GM23248 (cell line): Measurements from ENCODE around the gene KICS2. TPM values are rescaled to one million over a fixed set of nuclear protein-coding genes. Genes with fewer than 3 reads are reported as not detected.

Experiments
- DNase-seq: peaks from one replicate; pipeline ENCODE4 v3.0.0-alpha.2; 2015
- H2AFZ ChIP-seq: fragments of 200-600 bp; sonication (generic); 2 replicates; pipeline ENCODE4 v1.6.1; 2016; ENCODE audit warnings: antibody characterized with exemption
- H3F3A ChIP-seq: fragments of 200-600 bp; sonication (generic); 2 replicates; pipeline ENCODE4 v1.6.1; 2016; ENCODE audit warnings: mild to moderate bottlenecking, antibody characterized with exemption, mixed run types; ENCODE audit not compliant: insufficient read depth
- H3K27ac ChIP-seq: fragments of 200-600 bp; sonication (generic); 2 replicates; pipeline ENCODE4 v1.5.1; 2016; ENCODE audit warnings: mild to moderate bottlenecking
- H3K27me3 ChIP-seq: fragments of 200-600 bp; sonication (generic); replicated peaks from 2 replicates; pipeline ENCODE4 v1.6.1; 2016; ENCODE audit warnings: mild to moderate bottlenecking; ENCODE audit not compliant: insufficient read depth
- H3K36me3 ChIP-seq: fragments of 200-600 bp; sonication (generic); 2 replicates; pipeline ENCODE4 v1.6.1; 2016; ENCODE audit warnings: low read depth, mild to moderate bottlenecking
- H3K4me1 ChIP-seq: fragments of 200-600 bp; sonication (generic); 2 replicates; pipeline ENCODE4 v1.6.1; 2016; ENCODE audit warnings: mild to moderate bottlenecking; ENCODE audit not compliant: insufficient read depth
- H3K4me2 ChIP-seq: fragments of 200-600 bp; sonication (generic); one replicate; pipeline ENCODE4 v1.6.1; 2016; ENCODE audit warnings: mild to moderate bottlenecking; ENCODE audit not compliant: unreplicated experiment
- H3K4me3 ChIP-seq: fragments of 200-600 bp; sonication (generic); 2 replicates; pipeline ENCODE4 v1.5.1; 2016; ENCODE audit warnings: mild to moderate bottlenecking
- H3K79me2 ChIP-seq: fragments of 200-600 bp; sonication (generic); 2 replicates; pipeline ENCODE4 v1.6.1; 2016; ENCODE audit warnings: mild to moderate bottlenecking; ENCODE audit not compliant: insufficient read depth
- H3K9ac ChIP-seq: fragments of 200-600 bp; sonication (generic); 2 replicates; pipeline ENCODE4 v1.6.1; 2016; ENCODE audit warnings: mild to moderate bottlenecking
- H3K9me2 ChIP-seq: fragments of 200-600 bp; sonication (generic); 2 replicates; pipeline ENCODE4 v1.6.1; 2016; ENCODE audit warnings: mixed run types, mild to moderate bottlenecking, moderate library complexity; ENCODE audit not compliant: insufficient read depth
- H3K9me3 ChIP-seq: fragments of 200-600 bp; sonication (generic); one replicate; pipeline ENCODE4 v1.6.1; 2017; ENCODE audit warnings: low read depth
- H4K20me1 ChIP-seq: fragments of 200-600 bp; sonication (generic); 2 replicates; pipeline ENCODE4 v1.6.0; 2016; ENCODE audit not compliant: insufficient read depth
- EZH2 ChIP-seq: fragments of 200-600 bp; sonication (generic); IDR thresholded peaks from 2 replicates; pipeline ENCODE4 v1.6.1; 2018; ENCODE audit warnings: antibody characterized with exemption, mild to moderate bottlenecking; ENCODE audit not compliant: insufficient read depth, poor library complexity, severe bottlenecking
- EZH2phosphoT487 ChIP-seq: fragments of 200-600 bp; sonication (generic); IDR thresholded peaks from 2 replicates; pipeline ENCODE4 v1.6.1; 2018; ENCODE audit warnings: antibody characterized with exemption, moderate library complexity, mild to moderate bottlenecking, low read depth; ENCODE audit not compliant: insufficient read depth
- WGBS, 2 experiments: methylation state at CpG; one replicate each; pipeline ENCODE4 v1.1.6; 2015 to 2017; ENCODE audit warnings: low lambda C conversion rate in 2 of 2, low coverage in 1 of 2; ENCODE audit errors: missing lambda C conversion rate in 2 of 2; 5-methylcytosine and 5-hydroxymethylcytosine counted together
- in situ Hi-C: fragments of 300-500 bp; cut with MboI; formaldehyde crosslinking; loops from 2 replicates; pipeline ENCODE4 v1.15.0; 2020
- polyA plus RNA-seq: library from polyadenylated mRNA; unstranded; fragments of >200 nt; fragmentation: Nextera tagmentation; extraction: Ambion mirVana; gene quantifications from 2 replicates; pipeline ENCODE4 v1.2.1, GENCODE V29; 2016
- total RNA-seq: library from RNA; depleted of rRNA; stranded (reverse); fragments of >200 nt; shearing (Covaris generic); gene quantifications from 2 replicates; pipeline ENCODE4 v1.2.3, GENCODE V29; 2014

KICS2 gene
- total and polyA plus RNA-seq, 2 experiments from 2014 or later: 2.9 to 3.5 TPM

DNA sequence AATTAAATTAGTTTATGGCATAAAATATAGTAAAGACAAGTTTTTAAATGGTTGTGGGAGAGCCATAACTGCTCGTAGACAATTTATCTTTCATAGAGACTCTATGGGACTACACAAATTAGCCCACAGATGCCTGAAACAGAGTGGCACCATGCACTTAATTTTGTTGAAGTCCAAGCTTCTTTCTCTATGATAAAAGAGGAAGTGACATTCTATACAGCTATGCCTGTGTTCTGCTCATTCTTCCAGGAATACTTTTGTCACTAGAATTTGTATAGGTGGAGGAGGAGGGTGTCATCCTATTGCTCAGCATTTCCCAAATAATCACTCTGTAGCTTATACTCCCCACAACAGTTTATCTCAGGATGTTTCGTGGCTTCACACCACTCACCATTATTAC, 43.7 kb upstream of the KICS2 start:
- Histone ChIP-seq H3K4me1 (no peaks in the 10 kb centered on the region), H3F3A (no peaks in the 10 kb centered on the region), H3K9me2 (no peaks in the 10 kb centered on the region), H3K36me3 (no peaks in the 10 kb centered on the region), H3K27ac (no peak overlapping the region), H2AFZ (no peak overlapping the region), H3K9ac (no peak overlapping the region), H3K9me3 (no peaks in the 10 kb centered on the region), H3K4me3 (no peak overlapping the region), H3K27me3 (no peaks in the 10 kb centered on the region), H3K4me2 (no peak overlapping the region), H3K79me2 (no peaks in the 10 kb centered on the region), H4K20me1 (no peaks in the 10 kb centered on the region)
- DNase-seq: no peak
- WGBS, 2 experiments: 84 to 91% methylated on average over 2 of the region's 2 CpGs
- in situ Hi-C loops: no loop called here
- TF ChIP-seq EZH2 (no peak), EZH2phosphoT487 (no peak)

DNA sequence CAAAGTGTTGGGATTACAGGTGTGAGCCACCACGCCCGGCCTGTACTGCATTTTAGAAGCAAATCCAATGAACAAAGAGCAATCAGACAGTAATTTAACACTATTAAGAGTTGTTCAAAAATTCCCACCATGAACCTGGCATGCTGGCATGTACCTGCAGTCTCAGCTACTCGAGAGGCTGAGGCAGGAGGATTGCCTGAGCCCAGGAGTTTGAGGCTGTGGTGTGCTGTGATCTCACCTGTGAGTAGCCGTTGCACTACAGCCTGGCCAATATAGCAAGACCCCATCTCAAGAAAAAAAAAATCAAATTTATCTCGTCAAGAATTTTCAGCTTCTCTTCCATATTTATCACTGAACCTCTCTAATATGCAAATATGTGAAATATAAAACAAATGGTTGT, 39.7 kb upstream of the KICS2 start:
- H3F3A ChIP-seq: no peaks in the 10 kb centered on the region
- no peaks in the 10 kb centered on the region for H3K9me2 ChIP-seq
- TF ChIP-seq EZH2 (no peak), EZH2phosphoT487 (no peak)
- no peak overlapping the region for H2AFZ ChIP-seq
- no peaks in the 10 kb centered on the region for H4K20me1 ChIP-seq
- DNase-seq: no peak
- no peak overlapping the region for H3K27ac ChIP-seq
- H3K79me2 ChIP-seq: no peaks in the 10 kb centered on the region
- in situ Hi-C loops: no loop called here
- H3K4me2 ChIP-seq: no peak overlapping the region
- H3K4me1 ChIP-seq: no peaks in the 10 kb centered on the region
- no peak overlapping the region for H3K9ac ChIP-seq
- H3K36me3 ChIP-seq: no peaks in the 10 kb centered on the region
- no peak overlapping the region for H3K4me3 ChIP-seq
- no peaks in the 10 kb centered on the region for H3K9me3 ChIP-seq
- no peaks in the 10 kb centered on the region for H3K27me3 ChIP-seq
- WGBS, 2 experiments: 87 to 88% methylated on average over 5 of the region's 5 CpGs

DNA sequence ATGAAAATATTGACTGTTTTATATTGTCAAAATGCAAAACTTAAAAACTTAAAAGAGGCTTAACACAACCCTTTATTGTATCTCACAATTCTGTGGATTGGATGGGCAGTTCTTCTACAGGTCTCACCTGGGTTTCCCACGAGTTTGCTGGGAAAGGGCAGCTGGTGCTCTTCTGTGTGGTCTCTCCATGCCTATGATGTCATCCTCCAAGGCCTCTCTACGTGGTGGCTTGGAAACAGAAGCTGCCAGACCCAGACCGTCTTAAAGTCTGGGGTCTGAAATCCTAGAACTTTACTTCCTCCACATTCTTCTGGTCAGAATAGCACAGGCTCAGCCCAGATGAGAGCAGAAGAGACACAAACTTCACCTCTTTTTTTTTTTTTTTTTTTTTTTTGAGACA, 36.5 kb upstream of the KICS2 start:
- no peak overlapping the region for H3K9ac ChIP-seq
- H3K9me2 ChIP-seq: no peaks in the 10 kb centered on the region
- no peak overlapping the region for H3K27ac ChIP-seq
- no peaks in the 10 kb centered on the region for H3K79me2 ChIP-seq
- WGBS, 2 experiments: 36 to 37% methylated on average over 3 of the region's 3 CpGs
- H3F3A ChIP-seq: no peaks in the 10 kb centered on the region
- H3K27me3 ChIP-seq: no peaks in the 10 kb centered on the region
- H3K9me3 ChIP-seq: no peaks in the 10 kb centered on the region
- no peaks in the 10 kb centered on the region for H3K4me1 ChIP-seq
- no peak for DNase-seq
- no peak for TF ChIP-seq EZH2phosphoT487
- no peak for TF ChIP-seq EZH2
- no peak overlapping the region for H3K4me2 ChIP-seq
- H2AFZ ChIP-seq: no peak overlapping the region
- H3K4me3 ChIP-seq: no peak overlapping the region
- no peaks in the 10 kb centered on the region for H3K36me3 ChIP-seq
- no peaks in the 10 kb centered on the region for H4K20me1 ChIP-seq
- in situ Hi-C loops: no loop called here

DNA sequence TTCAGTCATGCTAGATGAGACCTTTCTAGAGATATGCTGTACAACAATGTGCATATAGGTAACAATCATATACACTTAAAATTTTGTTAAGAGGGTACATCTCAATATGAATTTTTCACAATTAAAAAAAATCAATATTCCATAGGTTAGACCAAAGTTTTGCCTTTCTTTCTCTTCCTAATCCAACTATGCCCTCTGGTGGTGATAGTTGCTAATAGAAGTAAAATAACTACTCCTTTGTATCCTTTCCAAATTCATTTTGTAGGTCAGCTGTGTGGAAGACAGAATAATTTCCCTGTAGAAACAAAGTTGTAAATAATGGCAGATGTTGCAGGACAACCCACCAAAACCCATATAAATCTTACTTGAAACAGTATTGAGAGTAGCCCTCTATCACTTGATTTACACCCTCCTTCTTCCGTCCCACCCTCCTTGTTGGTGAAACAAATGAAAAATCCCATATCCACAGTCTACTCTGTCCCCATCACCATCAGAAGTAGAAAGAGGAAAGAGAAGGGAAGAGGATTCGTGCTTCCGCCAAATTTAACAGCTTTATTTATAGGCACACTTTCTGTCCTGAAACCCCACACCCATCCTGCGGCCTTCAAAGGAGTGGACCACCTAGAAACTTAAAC, 34.2 kb upstream of the KICS2 start:
- in situ Hi-C loops: no loop called here

More for the DNA sequence above, 34.2 kb upstream of the KICS2 start:
- Histone ChIP-seq H3K79me2 (no peaks in the 10 kb centered on the region), H3K9me2 (no peaks in the 10 kb centered on the region), H3K4me3 (no peak overlapping the region), H4K20me1 (no peaks in the 10 kb centered on the region), H3K27me3 (no peaks in the 10 kb centered on the region), H3K4me1 (peaks cover 12% of the 10 kb centered on the region), H3K36me3 (no peaks in the 10 kb centered on the region), H2AFZ (peak overlapping the region; percentile 37; the same call in 1 of the 2 replicates), H3K27ac (no peak overlapping the region), H3K9ac (no peak overlapping the region), H3K4me2 (no peak overlapping the region), H3K9me3 (no peaks in the 10 kb centered on the region), H3F3A (peaks cover 12% of the 10 kb centered on the region)
- TF ChIP-seq EZH2phosphoT487 (no peak), EZH2 (no peak)
- WGBS, 2 experiments: 52 to 53% methylated on average over 4 of the region's 4 CpGs
- peak; percentile 84 for DNase-seq
